Activated CD4-positive, alpha-beta T cell treated with anti-CD3 and anti-CD28 coated beads, Interleukin-2, amount 50 U/mL, for 24 hours (primary cell): ENCODE results near the gene GPR137.
"Not testable (repeated sequence)": the region's sequence is repeated elsewhere in the genome, so short reads cannot be mapped to it uniquely, and the experiment has no call there.

Experiments used
- DNase-seq, 2 donors: peaks; one replicate each; pipeline ENCODE4 v3.0.0-alpha.2; 2020; ENCODE audit warnings: low read depth in 1 of 2, low spot score in 1 of 2

GPR137 gene

DNA sequence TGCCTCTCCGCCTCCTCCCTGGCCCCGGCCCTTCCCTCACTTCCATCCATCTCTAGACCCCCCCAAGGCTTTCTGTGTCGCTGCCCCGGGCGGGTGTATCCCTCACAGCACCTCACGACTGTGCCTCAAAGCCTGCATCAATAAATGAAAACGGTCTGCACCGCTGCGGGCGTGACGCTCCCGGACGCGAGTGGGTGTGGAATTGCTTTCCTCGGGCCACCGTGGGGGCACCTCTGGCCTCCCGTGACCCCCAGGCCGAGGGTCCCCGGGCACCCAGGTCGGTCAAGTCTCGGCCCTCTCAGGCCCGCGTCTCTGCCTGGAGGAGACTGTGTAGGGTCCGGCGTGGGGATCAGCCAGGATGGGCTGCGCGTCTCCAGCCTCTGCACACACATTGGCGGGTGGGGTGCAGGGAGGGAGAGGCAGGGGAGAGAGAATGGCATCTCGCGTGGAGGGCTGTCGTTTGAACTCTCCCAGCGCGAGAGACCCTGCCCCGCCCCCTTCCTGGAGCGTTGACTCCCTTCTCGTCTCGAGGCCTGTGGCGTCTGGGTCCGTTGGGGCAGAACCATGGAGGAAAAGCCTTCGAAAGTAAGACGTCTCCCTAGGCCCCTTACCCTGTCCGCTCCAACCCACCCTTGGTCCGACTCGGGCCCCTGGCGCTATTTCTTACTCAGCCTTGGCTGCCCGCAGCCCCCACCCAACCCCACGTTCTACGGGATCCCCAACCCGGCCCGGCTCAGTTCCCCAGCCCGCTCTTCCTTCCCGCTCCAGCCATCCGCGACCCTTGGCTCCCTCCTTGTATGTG, 14.4 kb downstream of the GPR137 start, which contains the start of gene CATSPERZ:
TSS of gene CATSPERZ (plus strand) at position 512 of the 802 bp plus-strand sequence. CDS start at position 565, 53 bp downstream.
- DNase-seq, result no peak

DNA sequence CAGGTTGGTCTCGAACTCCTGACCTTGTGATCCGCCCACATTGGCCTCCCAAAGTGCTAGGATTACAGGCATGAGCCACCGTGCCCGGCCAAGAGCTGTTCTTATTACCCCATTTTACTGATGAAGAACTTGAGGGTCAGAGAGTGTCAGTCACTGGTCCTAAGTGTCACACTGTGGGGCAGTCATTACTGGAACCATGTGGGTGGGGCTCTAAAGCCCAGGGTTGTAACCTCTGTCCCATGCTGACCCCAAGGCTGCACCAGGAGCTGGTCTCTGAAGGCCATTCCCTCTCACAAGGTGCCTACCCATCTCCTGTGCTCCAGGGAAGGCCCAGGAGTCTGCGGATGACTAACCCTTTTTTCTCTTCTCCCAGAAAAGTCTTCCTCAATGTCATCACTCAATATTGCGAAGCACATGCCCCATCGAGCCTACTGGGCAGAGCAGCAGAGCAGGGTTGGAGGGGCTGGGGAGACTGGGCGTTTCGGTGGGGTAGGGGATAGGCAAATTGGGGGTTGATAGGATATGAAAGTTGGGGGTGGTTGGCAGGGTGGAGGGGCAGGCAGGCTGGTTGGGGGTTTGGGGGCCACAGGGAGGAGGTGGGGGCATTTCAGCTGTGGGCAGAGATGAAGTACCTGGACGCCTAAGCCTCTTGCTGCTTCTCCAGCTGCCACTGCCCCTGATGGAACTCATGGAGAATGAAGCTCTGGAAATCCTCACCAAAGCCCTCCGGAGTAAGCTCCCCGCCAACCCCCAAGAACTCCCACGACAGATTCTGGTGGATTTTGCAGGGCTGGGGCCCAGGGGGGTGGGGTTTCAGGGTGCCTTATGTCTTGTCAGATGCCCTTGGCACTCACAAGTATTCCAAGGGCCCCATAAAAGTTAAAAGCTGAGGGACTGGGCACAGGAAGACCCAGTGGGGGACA, 17.7 kb downstream of the GPR137 start:
- no peak for DNase-seq

DNA sequence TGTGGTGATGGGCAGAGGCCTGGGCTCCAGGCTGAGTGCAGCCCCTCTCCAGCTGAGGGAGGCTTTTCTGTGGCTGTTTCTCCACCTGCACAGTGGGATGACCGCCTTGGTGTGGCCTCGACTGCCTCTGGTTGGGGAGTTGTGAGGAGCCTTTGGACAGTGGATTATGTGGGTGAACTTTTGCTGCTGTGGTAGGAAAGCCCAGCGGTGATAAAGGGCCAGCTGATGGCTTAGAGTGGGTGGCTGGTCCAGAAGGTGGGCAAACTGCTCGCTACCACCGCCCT, 18.3 kb downstream of the GPR137 start:
- DNase-seq, result no peak

DNA sequence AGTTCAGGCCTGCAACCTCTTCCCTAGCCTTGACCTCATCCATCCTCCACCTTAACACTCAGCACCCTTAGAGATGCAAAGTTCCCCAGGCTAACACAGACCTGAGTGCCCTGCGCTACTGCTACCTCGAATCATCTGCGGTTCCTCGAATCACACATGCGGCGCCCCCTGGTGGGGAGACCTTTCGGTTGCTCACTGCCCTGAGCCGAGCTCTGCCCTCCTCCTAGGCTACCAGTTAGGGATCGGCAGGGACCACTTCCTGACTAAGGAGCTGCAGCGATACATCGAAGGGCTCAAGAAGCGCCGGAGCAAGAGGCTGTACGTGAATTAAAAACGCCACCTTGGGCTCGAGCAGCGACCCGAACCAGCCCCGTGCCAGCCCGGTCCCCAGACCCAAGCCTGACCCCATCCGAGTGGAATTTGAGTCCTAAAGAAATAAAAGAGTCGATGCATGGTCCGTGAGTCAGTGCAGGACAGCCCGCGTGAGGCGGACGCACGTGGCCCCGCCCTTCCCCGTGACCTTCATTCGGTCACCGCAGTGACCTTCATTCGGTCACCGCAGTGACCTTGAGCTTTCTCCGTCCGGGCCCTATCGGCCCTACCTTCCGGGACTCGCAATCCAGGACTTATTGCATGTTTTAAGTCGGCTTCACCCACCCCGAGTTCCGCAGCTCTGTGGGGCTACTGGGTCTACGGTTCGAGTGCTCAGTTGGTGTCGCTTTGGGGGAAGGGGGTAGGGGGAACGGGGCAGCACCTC, 18.8 kb downstream of the GPR137 start:
- peak; percentile 88 to 91 for DNase-seq

DNA sequence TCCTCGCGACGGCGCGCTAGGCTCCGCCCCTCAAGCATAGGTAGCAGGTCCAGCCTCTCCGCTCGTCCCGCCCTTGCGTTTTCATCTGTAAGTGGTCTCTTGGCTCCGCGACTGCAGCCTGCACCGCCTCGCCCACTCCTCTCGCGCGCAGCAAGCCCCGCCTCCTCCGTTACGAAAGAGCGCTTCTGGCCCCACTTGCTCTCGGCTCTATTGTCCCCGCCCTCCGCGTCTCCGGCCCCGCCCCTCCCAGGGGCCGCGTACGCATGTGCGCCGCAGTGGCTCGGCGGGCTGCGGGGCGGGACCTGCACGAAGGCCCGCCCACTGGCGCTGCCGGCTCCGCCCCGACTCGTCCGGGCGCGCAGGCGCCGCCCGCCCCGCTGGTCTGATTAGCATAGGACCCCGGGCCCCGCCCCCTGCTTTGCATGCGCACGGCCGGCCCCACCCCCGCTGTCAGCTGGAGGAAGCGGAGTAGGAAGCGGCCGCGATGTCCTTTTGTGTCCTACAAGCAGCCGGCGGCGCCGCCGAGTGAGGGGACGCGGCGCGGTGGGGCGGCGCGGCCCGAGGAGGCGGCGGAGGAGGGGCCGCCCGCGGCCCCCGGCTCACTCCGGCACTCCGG, 19.5 kb downstream of the GPR137 start, which contains the start of gene ESRRA:
TSS of gene ESRRA (plus strand) at position 450 of the 616 bp plus-strand sequence. CDS start 1,656 bp downstream, outside the sequence.
- DNase-seq, result peak; percentile 98 to 99

DNA sequence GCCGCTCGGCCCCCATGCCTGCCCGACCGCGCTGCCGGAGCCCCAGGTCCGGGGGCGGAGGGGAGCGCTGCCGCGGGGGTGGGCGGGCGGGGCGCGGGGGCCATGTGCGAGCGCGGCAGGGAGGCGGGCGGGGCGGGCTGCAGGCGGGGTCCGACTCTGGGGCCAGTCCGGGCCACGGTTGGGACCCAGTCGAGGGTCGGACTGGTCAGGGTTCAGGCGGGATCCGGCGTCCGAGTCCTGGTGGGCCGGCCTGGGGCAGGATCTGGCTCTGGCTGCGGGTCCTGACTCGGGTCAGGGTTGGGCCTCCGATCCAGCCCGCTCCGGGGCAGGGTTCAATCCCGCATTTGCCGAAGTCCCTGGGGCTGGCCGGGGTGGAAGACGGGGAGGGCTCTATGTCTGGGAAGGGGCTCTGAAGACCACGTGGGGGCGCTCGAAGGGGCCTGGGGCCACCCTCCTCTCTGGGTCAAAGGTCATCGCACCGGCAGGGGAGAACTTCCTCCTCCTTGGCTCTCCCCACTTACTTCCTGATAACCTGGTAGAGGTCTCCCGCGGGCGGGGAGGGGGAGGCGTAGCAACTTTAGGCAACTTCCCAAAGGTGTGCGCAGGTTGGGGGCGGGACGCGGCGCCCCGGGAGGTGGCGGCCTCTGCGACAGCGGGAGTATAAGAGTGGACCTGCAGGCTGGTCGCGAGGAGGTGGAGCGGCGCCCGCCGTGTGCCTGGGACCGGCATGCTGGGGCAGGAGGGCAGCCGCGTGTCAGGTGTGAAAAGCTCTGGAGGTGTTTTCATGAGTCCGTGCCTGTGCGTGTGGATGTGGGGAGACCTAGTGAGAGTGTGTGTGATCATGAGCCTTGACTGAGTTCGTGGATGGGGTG, 20.3 kb downstream of the GPR137 start:
- peak; percentile 56 to 61 for DNase-seq

DNA sequence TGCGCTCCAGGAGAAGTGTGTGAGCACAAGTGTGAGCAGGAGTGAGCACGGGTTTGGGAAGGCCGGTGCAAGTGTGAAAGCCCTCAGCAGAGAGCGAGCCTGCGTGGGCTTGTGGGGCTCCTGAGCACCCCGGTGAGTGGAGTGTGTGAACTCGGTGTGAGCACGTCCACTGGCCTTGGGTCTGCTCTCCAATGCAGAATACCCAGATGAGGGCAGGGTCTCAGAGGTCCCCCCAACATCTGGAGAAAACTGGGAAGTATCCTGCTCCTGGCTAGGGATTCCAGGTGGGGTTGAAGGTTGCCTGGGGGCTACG, 20.9 kb downstream of the GPR137 start:
- DNase-seq, result no peak

DNA sequence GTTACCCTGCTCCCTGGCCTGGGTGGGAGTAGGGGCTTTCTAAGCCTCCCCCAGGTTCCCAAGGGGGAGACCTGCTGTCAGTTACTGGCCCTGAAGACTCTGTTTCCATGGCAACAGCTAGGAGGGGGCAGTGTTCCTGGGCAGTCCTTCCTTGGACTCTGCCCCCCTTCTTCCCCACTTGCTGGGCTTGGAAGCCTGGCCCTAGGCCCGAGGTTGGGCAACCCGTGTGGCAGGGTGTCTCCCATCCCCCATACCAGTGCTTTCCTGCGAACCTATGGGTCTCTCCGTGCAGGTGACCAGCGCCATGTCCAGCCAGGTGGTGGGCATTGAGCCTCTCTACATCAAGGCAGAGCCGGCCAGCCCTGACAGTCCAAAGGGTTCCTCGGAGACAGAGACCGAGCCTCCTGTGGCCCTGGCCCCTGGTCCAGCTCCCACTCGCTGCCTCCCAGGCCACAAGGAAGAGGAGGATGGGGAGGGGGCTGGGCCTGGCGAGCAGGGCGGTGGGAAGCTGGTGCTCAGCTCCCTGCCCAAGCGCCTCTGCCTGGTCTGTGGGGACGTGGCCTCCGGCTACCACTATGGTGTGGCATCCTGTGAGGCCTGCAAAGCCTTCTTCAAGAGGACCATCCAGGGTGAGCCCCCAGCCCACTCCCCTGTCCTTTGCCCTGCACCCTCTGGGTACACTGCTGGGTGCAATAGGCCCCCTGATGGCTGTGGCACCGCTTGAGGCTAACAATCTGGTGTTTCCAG, 21.4 kb downstream of the GPR137 start:
- no peak for DNase-seq

DNA sequence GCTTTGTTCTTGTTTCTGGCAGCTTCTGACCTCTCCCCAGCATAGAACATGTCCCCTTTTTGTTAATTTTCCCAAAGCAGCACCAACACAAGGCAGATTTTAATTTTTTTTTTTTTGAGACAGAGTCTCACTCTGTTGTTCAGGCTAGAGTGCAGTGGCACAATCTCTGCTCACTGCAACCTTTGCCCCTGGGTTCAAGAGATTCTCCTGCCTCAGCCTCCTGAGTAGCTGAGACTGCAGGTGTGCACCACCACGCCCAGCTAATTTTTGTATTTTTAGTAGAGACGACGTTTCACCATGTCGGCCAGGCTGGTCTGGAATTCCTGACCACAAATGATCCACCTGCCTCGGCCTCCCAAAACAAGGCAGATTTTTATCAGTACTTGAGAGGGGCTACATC, 22.1 kb downstream of the GPR137 start:
- not testable (repeated sequence) for DNase-seq

DNA sequence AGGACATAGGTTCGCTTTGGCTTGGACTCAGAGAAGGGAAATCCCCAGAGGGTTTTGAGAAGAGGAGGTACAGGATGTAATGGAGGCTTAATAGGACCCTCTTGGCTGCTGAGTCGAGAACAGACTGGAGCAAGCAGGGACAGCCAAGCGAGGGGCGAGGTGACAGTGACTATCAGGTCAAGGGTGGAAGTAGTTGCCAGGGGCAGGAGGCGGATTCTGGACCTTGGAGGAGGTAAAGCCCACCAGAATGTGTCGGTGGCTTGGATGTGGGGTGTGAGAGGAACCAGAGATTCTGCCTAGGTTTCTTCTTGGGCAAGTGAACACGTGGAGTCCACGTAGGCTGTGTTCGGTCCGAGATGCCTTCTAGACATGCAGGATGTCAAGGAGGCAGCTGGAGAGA, 27.3 kb downstream of the GPR137 start:
- no peak for DNase-seq

DNA sequence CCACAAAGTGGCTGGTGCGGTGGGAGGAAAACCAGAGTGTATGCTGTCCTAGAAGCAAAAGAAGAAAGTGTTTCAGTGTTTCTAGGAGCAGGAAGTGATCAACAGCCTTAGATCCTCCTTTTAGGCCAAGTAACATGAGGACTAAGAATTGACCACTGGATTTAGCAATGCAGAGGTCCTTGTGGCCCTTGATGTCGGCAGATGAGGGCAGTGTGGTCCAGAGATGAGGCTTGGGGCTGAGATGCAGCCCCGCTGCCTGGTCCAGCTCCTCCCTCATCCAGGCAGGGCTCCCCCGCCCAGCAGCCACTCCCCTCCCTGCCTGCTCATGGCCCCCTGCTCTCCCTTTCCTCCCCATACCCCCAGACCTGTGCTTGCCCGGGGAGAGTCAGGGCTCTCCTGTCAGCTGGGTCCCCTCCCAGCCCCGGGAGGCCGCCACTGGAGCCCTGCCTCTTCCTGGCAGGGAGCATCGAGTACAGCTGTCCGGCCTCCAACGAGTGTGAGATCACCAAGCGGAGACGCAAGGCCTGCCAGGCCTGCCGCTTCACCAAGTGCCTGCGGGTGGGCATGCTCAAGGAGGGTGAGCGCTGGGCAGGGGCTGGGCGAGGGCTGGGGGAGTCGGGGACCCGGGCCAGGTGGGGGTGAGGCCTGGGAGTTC, 28.0 kb downstream of the GPR137 start:
- DNase-seq, result no peak

DNA sequence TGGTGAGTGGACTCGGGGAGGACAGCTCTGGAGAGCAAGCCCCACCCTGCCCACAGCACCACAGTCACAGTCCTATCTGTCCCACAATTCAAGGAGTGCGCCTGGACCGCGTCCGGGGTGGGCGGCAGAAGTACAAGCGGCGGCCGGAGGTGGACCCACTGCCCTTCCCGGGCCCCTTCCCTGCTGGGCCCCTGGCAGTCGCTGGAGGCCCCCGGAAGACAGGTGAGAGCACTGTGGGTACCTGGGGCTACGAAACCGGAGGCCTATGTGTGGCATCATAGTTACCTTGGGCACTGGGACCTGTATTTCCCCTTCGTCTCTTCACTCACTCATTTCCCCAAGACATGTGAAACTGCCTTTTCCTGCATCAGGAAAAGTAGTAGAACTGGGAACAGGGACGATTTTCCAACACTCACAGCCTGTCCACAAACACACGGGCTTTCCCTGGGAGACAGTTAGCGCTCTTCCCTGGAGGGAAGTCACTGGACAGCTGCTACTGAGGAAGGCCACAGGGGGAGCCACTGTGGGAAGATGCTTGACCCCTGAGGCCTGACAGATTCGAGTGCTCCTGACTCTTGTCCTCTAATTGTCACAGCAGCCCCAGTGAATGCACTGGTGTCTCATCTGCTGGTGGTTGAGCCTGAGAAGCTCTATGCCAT, 28.6 kb downstream of the GPR137 start:
- no peak for DNase-seq

DNA sequence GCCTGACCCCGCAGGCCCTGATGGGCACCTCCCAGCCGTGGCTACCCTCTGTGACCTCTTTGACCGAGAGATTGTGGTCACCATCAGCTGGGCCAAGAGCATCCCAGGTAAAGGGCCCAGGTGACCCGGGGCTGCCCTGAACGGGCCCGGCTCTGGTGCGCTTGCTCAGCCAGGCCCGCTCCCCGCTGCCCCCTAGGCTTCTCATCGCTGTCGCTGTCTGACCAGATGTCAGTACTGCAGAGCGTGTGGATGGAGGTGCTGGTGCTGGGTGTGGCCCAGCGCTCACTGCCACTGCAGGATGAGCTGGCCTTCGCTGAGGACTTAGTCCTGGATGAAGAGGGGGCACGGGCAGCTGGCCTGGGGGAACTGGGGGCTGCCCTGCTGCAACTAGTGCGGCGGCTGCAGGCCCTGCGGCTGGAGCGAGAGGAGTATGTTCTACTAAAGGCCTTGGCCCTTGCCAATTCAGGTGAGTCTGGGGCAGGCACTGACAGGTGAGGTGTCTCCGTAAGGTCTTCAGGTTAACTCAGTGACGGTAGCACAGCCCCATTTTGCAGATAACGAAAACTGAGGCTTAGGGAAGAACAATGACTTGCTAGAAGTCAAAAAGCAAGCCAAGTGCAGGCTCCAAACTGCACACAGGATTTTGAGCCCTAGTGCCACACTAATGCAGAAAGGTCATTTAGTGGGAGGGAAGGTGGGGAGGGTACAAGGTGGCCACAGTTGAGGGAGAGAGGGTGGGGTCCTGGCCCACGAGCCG, 29.3 kb downstream of the GPR137 start:
- DNase-seq, result no peak

DNA sequence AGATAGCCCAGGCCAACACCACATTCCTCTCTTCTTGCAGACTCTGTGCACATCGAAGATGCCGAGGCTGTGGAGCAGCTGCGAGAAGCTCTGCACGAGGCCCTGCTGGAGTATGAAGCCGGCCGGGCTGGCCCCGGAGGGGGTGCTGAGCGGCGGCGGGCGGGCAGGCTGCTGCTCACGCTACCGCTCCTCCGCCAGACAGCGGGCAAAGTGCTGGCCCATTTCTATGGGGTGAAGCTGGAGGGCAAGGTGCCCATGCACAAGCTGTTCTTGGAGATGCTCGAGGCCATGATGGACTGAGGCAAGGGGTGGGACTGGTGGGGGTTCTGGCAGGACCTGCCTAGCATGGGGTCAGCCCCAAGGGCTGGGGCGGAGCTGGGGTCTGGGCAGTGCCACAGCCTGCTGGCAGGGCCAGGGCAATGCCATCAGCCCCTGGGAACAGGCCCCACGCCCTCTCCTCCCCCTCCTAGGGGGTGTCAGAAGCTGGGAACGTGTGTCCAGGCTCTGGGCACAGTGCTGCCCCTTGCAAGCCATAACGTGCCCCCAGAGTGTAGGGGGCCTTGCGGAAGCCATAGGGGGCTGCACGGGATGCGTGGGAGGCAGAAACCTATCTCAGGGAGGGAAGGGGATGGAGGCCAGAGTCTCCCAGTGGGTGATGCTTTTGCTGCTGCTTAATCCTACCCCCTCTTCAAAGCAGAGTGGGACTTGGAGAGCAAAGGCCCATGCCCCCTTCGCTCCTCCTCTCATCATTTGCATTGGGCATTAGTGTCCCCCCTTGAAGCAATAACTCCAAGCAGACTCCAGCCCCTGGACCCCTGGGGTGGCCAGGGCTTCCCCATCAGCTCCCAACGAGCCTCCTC, 30.2 kb downstream of the GPR137 start:
- DNase-seq, result not testable (repeated sequence)

DNA sequence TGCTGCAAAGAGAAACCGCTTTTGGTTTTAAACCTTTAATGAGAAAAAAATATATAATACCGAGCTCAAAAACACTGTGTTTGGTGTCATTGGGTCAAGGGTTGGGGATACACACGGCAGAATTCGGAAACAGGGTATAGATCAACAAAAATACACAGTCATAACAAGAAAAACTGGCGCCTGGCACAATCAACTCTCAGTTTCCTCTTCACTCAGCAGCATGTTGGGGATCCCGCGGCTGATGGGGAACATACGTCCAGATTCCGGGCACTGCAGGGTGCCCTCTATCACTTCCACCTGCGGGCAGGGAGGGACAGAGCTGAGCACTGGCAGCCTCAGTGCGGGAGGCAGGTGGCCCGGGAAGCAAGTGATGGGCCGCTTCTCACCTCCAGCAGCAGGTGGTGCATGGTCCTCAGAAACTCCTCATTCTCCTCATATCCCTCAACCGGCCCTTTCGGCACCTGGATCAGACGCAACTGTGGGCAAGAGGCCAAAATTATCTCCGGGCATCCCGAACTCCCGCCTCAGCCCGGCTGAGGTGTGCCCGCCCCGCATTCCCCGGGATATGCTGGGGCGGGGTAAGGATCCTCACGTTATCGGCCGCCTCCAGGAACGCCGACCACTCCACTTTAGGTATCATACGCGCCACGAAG, 31.1 kb downstream of the GPR137 start:
- DNase-seq, result no peak

DNA sequence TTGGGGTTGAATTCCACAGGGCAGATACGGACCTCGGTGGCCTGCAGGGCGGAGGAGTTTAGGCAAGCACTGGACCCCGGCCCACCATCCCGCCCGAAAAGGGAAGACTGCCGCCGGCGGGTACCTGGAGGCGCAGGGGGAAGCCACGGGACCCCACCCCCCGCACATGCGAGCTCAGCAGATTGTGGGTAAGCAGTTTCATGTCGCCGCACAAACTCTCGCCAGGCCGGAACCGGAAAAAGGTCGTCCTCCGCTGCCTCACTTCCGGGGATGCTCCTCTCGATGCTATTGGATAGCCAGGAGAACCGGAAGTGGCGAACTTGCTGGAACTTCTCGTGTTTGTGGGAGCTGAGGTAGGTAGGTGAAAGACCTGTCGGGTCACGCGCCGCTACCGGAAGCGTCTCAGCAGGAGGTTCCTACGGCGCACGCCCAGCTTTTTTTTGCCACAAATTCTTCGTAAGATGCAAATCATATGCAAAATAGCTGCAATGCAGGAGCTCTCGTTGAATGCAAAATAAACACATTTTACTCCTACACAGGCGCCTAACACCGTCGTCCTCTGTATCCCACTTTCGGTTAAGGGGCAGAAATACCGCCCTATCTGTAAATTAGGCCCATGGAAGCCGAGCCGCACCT, 31.8 kb downstream of the GPR137 start, which contains the start of gene TRMT112:
TSS of gene TRMT112 (minus strand) at position 235 of the 636 bp plus-strand sequence. CDS start at position 202, 33 bp downstream.
- peak; percentile 86 to 99 for DNase-seq
